NCI-H748 treated with DMSO at 0.1 percent for 48 hours (cell line): ENCODE measurements around the gene GFI1.
"Not testable (repeated sequence)": the region's sequence is repeated elsewhere in the genome, so short reads cannot be mapped to it uniquely, and the experiment has no call there.

Experiments
- DNase-seq: peaks from one replicate; lab custom pipeline; 2025; lab: John Stamatoyannopoulos, UW

The GFI1 gene

DNA sequence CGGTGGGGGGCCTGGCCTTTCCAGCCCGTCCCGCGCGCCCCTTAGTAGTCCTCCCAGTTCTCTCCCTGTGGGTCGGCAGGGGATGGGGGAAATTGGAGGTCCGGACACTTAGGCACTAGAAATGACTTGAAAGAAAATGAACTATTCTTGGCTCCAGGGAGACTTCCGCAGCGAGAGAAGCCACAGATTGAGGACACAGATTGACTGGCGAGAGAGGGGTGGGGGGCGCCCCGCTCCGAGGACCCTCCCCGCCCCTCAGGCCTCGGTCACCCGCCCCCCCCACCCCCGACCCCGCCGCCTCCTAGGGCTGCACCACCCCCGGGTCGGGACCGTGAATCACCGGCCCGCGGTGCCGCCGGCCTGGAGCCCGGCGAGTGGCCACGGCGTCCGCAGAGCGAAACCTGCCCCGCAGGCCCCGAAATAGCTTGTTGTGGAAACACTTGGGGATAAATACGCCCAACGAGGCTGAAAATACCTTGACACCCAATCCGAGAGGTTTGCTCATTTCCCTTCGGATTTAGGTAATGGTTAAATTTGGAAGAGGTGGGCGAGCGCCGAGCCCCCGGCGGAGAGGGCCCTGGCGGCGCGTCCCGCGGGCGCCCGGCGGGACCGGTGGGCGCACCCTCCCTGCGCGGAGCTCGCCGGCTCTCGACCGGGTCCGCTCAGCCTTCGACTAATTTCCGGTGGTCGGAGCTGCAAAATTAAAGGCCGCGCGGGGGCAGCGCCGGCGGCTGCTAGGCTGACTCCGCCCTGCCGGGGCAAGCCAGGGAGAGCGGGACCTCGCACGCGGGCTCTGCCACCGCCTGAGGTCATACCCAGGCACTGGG lies at the start of gene GFI1:
Gene GFI1, minus strand, starts transcription at position 675 of the 827 bp plus-strand sequence. CDS start 3,438 bp downstream, outside the sequence.
- DNase-seq: no peak

- DNase-seq: not testable (repeated sequence)
Measured at GRCh38 chr1:92532371-92532770, 45.6 kb upstream of the GFI1 start.

GRCh38 chr1:92531939-92532338 lies 45.2 kb upstream of the GFI1 start:
- not testable (repeated sequence) for DNase-seq

DNA sequence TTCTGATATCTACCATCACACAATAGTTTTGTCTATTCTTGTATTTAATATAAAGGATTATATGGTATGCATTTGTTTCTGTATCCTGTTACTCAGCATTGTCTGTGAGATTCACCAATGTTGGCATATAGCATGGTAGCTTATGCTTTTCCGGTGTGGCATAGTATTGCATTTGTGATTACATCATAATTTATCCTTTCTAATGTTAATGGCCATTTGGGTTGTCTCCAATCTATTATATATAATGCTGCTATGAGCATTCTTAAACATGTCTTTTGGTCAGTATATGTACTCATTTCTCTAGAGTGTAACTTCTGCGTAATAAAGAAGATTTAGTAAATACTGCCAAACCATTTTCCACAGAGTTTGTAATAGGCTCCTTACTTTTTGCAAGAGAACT lies 40.9 kb upstream of the GFI1 start:
- DNase-seq: no peak

DNA sequence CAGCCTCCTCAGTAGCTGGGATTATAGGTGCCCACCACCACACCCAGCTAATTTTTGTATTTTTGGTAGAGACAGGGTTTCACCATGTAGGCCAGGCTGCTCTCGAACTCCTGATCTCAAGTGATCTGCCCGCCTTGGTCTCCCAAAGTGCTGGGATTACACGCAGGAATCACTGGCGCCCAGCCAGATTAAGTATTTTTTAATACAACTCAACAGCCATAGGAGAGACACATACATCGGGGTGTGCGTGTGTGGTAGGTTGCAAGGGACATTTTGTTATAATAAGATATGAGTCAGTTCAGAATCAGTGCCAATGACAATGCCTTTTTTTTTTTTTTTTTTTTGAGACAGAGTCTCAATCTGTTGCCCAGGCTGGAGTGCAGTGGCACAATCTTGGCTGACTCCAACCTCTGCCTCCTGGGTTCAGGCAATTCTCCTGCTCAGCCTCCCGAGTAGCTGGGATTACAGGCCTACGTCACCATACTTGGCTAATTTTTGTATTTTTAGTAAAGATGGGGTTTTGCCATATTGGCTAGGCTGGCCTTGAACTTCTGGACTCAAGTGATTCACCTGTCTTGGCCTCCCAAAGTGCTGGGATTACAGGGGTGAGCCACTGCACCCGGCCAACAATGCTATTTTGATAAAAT lies 38.3 kb upstream of the GFI1 start:
- DNase-seq: not testable (repeated sequence)

DNA sequence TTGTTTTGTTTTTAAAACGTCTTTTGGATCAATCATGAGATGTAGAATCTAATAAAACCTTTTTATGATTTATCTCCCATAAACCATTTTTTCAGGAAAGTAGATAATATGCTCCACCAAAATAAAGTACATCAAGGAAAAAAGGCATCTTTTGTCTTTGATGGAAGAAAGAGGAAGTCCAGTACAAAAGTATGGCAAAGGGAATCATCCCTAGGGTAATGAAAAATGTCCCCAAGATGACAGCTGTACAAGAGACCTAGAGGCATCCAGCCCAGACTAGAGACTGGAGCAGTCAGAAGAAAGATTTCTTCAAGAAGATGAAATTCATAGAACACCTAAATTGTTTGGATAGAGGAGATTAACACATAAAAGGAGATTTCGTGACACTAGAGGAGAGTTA lies 32.3 kb upstream of the GFI1 start:
- no peak for DNase-seq

- no peak for DNase-seq
Measured at GRCh38 chr1:92516574-92516973, 29.8 kb upstream of the GFI1 start.

GRCh38 chr1:92515796-92516201 lies 29.1 kb upstream of the GFI1 start:
- DNase-seq: no peak

- DNase-seq: no peak
Measured at GRCh38 chr1:92511541-92511940, 24.8 kb upstream of the GFI1 start.

GRCh38 chr1:92509619-92510018 lies 22.9 kb upstream of the GFI1 start:
- DNase-seq: no peak

GRCh38 chr1:92505015-92505692 lies 18.4 kb upstream of the GFI1 start:
- DNase-seq: no peak

- no peak for DNase-seq
Measured at GRCh38 chr1:92504291-92505014, 17.7 kb upstream of the GFI1 start.

- no peak for DNase-seq
Measured at GRCh38 chr1:92503926-92504285, 17.2 kb upstream of the GFI1 start.

- no peak for DNase-seq
Measured at GRCh38 chr1:92503043-92503925, 16.6 kb upstream of the GFI1 start.

- no peak for DNase-seq
Measured at GRCh38 chr1:92502247-92502646, 15.5 kb upstream of the GFI1 start.

DNA sequence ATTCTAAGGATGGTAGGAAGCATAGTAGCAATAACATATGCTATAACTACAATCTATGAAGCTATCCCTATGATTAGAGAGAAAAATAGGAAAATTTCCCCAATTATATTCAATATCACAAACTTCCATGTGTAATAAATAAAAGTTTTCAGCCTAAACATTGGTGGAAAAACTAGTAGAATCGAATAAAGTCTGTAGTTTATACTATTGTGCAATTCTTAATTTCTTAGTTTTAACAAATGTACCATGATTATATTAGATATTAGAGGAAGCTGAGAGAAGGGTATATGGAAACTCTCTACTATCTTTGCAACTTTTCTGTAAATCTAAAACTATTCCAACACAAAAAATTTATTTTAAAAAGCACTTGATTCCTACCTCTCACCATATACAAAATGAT lies 13.8 kb upstream of the GFI1 start:
- DNase-seq: no peak

DNA sequence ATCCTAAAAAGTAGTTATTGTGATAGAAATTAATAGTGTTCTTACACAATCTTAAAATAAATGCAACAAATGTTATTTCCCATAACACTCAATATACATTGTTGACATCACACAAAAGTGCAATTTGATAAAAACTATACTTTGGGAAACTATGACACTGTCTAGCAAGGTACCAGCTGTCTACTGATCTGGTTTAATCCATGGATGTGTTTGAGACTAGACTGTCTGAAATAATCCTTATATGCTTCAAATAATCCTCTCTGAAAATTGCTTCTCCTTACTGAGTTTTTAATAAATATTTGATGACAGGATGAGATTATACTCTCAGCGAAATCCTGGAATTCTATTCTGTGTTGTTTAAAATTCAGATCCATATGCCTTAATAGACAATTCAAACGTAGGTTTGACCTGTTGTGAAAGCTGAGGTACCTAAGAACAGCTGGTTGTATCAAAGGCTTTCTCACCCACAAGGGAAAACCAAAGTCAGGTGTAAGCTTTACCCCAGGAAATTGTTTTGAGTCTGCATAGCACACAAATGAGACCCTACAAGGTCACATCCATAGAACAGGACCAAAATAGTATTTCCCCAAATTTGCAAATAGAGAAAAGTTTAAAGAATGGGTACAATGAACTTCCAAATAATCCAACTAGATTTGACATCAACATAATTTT lies 8.8 kb upstream of the GFI1 start:
- DNase-seq: no peak

GRCh38 chr1:92494485-92495141 lies 7.9 kb upstream of the GFI1 start:
- DNase-seq: no peak

- DNase-seq: no peak
Measured at GRCh38 chr1:92493139-92493538, 6.4 kb upstream of the GFI1 start.

DNA sequence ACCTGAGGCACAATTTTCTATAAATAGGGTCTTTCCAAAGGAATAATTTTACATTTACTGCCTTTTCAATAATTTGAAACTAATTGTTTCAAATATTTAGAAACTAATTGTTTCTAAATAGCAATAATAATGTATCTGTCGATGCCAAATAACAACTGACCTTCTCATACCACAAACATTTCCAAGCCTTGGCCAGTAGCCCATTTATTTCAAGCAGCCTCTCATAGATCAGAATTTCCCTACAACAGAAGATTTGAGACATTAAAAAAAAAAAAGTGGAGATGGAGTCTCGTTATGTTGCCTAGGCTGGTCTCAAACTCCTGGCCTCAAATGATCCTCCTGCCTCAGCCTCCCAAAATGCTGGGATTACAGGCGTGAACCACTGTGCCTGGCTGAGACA lies 2.1 kb upstream of the GFI1 start:
- DNase-seq: no peak
